Stimulated activated CD8-positive, alpha-beta memory T cell treated with anti-CD3 and anti-CD28 coated beads, Interleukin-12 subunit alpha, Interleukin-12 subunit beta, amount 100 ng/mL, for 24 hours (primary cell): Measurements from ENCODE around the gene AASDH.
A peak's percentile ranks its signal among the peaks of the same experiment; 100 is the strongest.

Source experiments
- DNase-seq: peaks from one replicate; pipeline ENCODE4 v3.0.0-alpha.2; 2020; ENCODE audit errors: extremely low read depth

AASDH gene

GRCh38 chr4:56315543-56315942 lies 71.7 kb downstream of the AASDH start:
- DNase-seq = no peak

GRCh38 chr4:56315041-56315440 lies 72.2 kb downstream of the AASDH start:
- no peak for DNase-seq

- no peak for DNase-seq
Observed at GRCh38 chr4:56314207-56314915, 72.9 kb downstream of the AASDH start.

- DNase-seq = no peak
Observed at GRCh38 chr4:56313132-56313531, 74.2 kb downstream of the AASDH start.

- no peak for DNase-seq
Observed at GRCh38 chr4:56311299-56311975, 75.9 kb downstream of the AASDH start.

- DNase-seq = no peak
Observed at GRCh38 chr4:56310401-56311125, 76.7 kb downstream of the AASDH start.

- DNase-seq = no peak
Observed at GRCh38 chr4:56308384-56308783, 78.9 kb downstream of the AASDH start.

- DNase-seq = no peak
Observed at GRCh38 chr4:56307423-56307822, 79.9 kb downstream of the AASDH start.

- DNase-seq = no peak
Observed at GRCh38 chr4:56305390-56305789, 81.9 kb downstream of the AASDH start.

GRCh38 chr4:56303921-56304320 lies 83.4 kb downstream of the AASDH start:
- DNase-seq = no peak

- DNase-seq = no peak
Observed at GRCh38 chr4:56302760-56303159, 84.5 kb downstream of the AASDH start.

- no peak for DNase-seq
Observed at GRCh38 chr4:56301997-56302496, 85.2 kb downstream of the AASDH start.

- DNase-seq = peak; percentile 5
Observed at GRCh38 chr4:56301181-56301996, 85.9 kb downstream of the AASDH start.

- no peak for DNase-seq
Observed at GRCh38 chr4:56298236-56298635, 89.1 kb downstream of the AASDH start.

GRCh38 chr4:56297776-56298175 lies 89.5 kb downstream of the AASDH start:
- DNase-seq = no peak

- DNase-seq = no peak
Observed at GRCh38 chr4:56296526-56296925, 90.8 kb downstream of the AASDH start.

- no peak for DNase-seq
Observed at GRCh38 chr4:56293121-56293520, 94.2 kb downstream of the AASDH start.

GRCh38 chr4:56289934-56290333 lies 97.4 kb downstream of the AASDH start:
- no peak for DNase-seq

- no peak for DNase-seq
Observed at GRCh38 chr4:56288663-56289062, 98.6 kb downstream of the AASDH start.
